IPS-11a (cell line): Measurements from ENCODE around the gene PRKAR1A.
"Not testable (repeated sequence)": the region's sequence is repeated elsewhere in the genome, so short reads cannot be mapped to it uniquely, and the experiment has no call there.

ENCODE experiments used
- H3K4me3 ChIP-seq: one replicate; pipeline ENCODE4 v1.5.1; 2013; ENCODE audit warnings: low read depth, low read length, control low read depth

Gene PRKAR1A

DNA sequence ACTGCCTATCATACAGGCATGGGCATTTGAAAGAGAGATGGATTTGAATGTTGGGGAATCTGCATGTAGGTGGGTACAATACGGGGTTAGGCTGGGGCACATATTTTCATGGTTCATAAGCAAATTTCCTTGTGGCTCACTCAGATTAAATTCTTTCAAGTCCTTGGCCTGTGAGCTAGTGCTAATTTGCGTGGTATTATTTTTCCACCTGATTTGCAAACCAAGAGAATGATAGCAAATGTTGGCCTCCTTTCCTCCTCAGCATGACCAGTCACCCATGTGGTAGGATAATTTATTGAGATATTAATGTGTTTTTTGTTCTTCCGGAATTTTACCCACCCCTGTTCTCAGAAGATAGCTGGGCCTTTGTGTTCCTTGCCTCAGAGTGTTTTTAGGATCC lies 66.0 kb downstream of the PRKAR1A start:
- H3K4me3 ChIP-seq: no peak overlapping the region

DNA sequence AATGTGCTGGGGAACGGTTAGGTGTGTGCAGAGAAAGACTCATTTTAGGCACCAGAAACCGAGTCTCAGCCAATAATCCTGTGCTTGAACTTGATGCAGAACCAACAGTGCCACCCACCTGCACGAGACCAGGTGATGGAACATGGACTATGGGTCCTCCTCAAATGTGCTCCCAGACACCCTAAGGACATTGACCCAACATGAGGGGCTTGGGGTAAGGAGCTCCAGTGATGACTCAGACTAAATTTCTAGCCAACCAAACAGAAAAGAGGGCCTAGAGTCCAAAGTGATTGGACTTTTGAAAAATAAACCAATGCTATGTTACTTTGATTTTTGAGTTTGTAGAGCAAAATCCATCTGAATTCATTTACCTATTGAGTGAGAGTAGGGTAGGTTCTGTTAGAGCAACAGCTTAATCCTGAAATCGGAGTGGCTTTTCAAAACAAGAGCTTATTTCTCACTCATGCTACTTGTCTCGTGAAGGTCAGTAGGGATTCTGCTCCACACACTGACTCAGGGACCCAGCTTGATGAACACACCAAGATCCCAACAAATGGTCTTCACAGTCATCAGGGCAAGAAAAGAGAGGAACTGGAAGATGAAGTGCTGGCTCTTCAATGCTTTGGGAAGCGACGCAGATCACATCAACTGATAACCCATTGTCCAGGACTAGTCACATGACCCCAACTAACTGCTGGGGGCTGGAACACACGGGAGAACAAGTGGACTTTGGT lies 67.1 kb downstream of the PRKAR1A start:
- no peak overlapping the region for H3K4me3 ChIP-seq

DNA sequence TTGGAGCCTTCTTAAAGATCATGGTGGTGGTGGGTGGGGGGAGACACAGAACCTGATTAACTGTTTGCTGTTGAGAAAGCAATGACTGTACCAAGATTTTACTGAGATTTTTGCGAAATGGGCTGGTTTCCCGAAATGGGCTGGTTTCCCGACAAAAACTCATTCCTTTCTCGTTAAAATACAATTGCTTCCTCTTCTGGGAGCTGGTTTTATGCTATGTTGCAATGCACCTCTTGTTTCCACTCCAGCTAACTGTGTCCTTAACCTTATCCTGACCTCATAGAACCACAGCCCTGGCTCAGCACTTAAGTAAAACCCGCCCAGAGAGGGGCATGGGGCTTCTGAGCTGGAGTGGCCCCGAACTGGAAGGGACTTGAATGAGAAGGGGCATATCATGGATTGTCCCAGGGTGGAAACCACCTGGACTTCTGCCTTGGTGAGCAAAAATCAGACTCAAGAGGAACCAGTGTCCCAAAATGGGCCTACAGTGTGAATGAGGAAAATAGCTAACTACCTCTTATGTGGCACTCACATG lies 68.1 kb downstream of the PRKAR1A start:
- H3K4me3 ChIP-seq: no peak overlapping the region

- H3K4me3 ChIP-seq: no peak overlapping the region
Observed at GRCh38 chr17:68581863-68582645, 69.8 kb downstream of the PRKAR1A start.

- H3K4me3 ChIP-seq: not testable (repeated sequence)
Observed at GRCh38 chr17:68582867-68583266, 70.6 kb downstream of the PRKAR1A start.

GRCh38 chr17:68584581-68585303 lies 72.5 kb downstream of the PRKAR1A start:
- H3K4me3 ChIP-seq: no peak overlapping the region

GRCh38 chr17:68585643-68586042 lies 73.4 kb downstream of the PRKAR1A start:
- H3K4me3 ChIP-seq: no peak overlapping the region

GRCh38 chr17:68587026-68587425 lies 74.8 kb downstream of the PRKAR1A start:
- H3K4me3 ChIP-seq: no peak overlapping the region

- no peak overlapping the region for H3K4me3 ChIP-seq
Observed at GRCh38 chr17:68587847-68588246, 75.6 kb downstream of the PRKAR1A start.

- no peak overlapping the region for H3K4me3 ChIP-seq
Observed at GRCh38 chr17:68588362-68588761, 76.1 kb downstream of the PRKAR1A start.

GRCh38 chr17:68589086-68589485 lies 76.9 kb downstream of the PRKAR1A start:
- no peak overlapping the region for H3K4me3 ChIP-seq

GRCh38 chr17:68591583-68591982 lies 79.4 kb downstream of the PRKAR1A start:
- no peak overlapping the region for H3K4me3 ChIP-seq

DNA sequence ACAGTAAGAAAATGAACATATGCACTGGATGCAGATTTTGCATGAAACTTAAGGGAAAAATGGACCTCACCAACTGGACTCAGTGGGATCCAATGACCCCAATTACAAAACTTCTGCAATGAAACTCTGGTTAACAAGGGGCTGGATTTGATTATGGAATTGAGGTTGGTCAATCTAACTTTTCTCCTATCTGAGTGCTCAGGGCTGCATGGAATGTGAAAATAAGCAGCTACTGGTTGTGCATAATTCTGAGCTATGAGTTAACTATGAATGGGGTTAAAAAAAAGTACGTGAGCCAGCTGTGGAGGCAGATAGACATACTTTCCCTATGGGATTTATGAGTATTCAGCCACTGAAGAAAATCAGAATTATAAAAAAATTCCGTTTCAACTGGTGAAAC lies 79.8 kb downstream of the PRKAR1A start:
- H3K4me3 ChIP-seq: no peak overlapping the region

GRCh38 chr17:68592682-68593641 lies 80.7 kb downstream of the PRKAR1A start:
- H3K4me3 ChIP-seq: no peak overlapping the region

- no peak overlapping the region for H3K4me3 ChIP-seq
Observed at GRCh38 chr17:68594552-68594951, 82.3 kb downstream of the PRKAR1A start.

- no peak overlapping the region for H3K4me3 ChIP-seq
Observed at GRCh38 chr17:68595496-68595895, 83.3 kb downstream of the PRKAR1A start.

DNA sequence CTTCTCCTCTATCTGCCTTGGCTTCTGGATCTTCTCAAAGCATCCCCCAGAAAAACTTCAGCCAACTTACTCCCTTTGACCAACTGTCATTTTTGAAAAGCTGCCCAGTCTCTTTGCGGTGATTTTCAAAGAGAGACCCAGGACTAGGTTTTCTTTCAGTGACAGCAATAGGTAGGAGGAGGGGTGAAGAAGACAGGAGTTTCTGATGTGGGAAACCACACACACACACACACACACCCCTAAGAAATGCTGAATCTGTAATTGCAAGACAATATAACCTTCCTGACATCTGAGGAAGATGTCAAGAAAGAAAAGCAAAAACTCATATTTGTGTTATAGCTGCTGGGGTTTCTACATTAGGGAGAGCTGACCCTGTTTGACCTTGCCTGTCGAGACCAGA lies 83.8 kb downstream of the PRKAR1A start:
- no peak overlapping the region for H3K4me3 ChIP-seq

GRCh38 chr17:68596411-68596945 lies 84.2 kb downstream of the PRKAR1A start:
- no peak overlapping the region for H3K4me3 ChIP-seq

- peak overlapping the region; percentile 83 for H3K4me3 ChIP-seq
Observed at GRCh38 chr17:68598074-68598473, 85.8 kb downstream of the PRKAR1A start.

DNA sequence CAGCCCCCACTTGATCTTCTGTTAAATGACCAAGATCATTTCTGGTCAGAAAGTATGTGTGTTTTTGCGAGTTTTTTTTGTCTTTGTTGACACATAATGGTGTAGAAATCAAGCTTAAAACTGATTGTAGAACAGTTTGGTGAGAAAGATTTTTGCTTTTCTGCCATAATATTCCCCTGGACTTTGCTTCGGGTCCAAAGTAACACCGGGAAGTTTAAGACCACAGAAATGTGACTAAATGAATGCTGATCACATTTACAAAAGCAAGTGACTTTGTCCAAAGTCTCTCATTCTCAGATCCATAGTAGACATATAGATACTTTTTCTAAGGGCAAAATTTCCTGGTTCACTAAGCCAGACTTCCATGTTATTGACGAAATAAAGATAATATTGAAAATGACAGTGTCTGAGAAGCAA lies 86.3 kb downstream of the PRKAR1A start:
- peak overlapping the region; percentile 83 for H3K4me3 ChIP-seq
